Kidney (tissue), 14 donors: Measurements from ENCODE around the gene SLC7A14. TPM values are rescaled to one million over a fixed set of nuclear protein-coding genes. Genes with fewer than 3 reads are reported as not detected.

ENCODE experiments used
- DNase-seq, 5 donors: peaks; one replicate each; pipeline ENCODE4 v3.0.0-alpha.2; 2013 to 2020
- FAIRE-seq: peaks from 2 replicates; lab custom pipeline; 2012; peaks lifted over from hg19 to GRCh38; lab: Jason Lieb, UNC
- H3K27ac ChIP-seq, 2 donors: one replicate each; pipeline ENCODE4 v1.7.0; 2013; ENCODE audit warnings: low read depth in 2 of 2, low read length in 2 of 2, inconsistent platforms in 1 of 2
- H3K27me3 ChIP-seq: one replicate; pipeline ENCODE4 v1.7.1; 2013; ENCODE audit warnings: low read length, inconsistent platforms; ENCODE audit not compliant: control insufficient read depth, insufficient read depth
- H3K36me3 ChIP-seq, 3 donors: one replicate each; pipeline versions ENCODE4 v1.7.0 to v1.7.1; 2013; ENCODE audit warnings: low read length in 3 of 3, control low read depth in 1 of 3, inconsistent platforms in 1 of 3; ENCODE audit not compliant: insufficient read depth in 3 of 3, control insufficient read depth in 2 of 3
- H3K4me1 ChIP-seq, 3 donors: one replicate each; pipeline versions ENCODE4 v1.7.0 to v1.7.1; 2013; ENCODE audit warnings: low read length in 3 of 3, inconsistent platforms in 1 of 3, low read depth in 1 of 3; ENCODE audit not compliant: control insufficient read depth in 2 of 3, insufficient read depth in 2 of 3
- H3K4me3 ChIP-seq, 3 donors: one replicate each; pipeline versions ENCODE4 v1.7.0 to v1.8.1; 2013; ENCODE audit warnings: low read length in 3 of 3, control low read depth in 1 of 3, inconsistent platforms in 1 of 3
- H3K9ac ChIP-seq, 3 donors: one replicate each; pipeline versions ENCODE4 v1.7.0 to v1.7.1; 2013; ENCODE audit warnings: low read length in 3 of 3, control low read depth in 1 of 3, inconsistent platforms in 1 of 3
- H3K9me3 ChIP-seq, 3 donors: one replicate each; pipeline versions ENCODE4 v1.7.0 to v1.7.1; 2013; ENCODE audit warnings: low read length in 3 of 3, control low read depth in 1 of 3, inconsistent platforms in 1 of 3; ENCODE audit not compliant: control insufficient read depth in 2 of 3, insufficient read depth in 1 of 3
- CTCF ChIP-seq: IDR thresholded peaks from 3 replicates; pipeline ENCODE4 v1.5.1; 2012; ENCODE audit warnings: mild to moderate bottlenecking, moderate library complexity, borderline replicate concordance; ENCODE audit not compliant: insufficient read depth; ENCODE audit errors: extremely low read depth
- intact Hi-C: fragments of 100-400 bp; cut with DNase I; formaldehyde crosslinking; loops from one replicate; pipeline ENCODE4 v1.11.1; 2022
- polyA plus RNA-seq: library from polyadenylated mRNA; stranded (reverse); fragments of 350-450 nt; fragmentation: Illumina TruSeq; extraction: RNeasy Lipid Tissue Mini Kit (QIAGEN cat#74804); gene quantifications from one replicate; pipeline ENCODE4 v1.2.3, GENCODE V29; 2014; ENCODE audit warnings: low read depth, low replicate concordance; ENCODE audit not compliant: insufficient read depth
- total RNA-seq: library from RNA; stranded (reverse); fragmentation: NEBNext Ultra II Directional; extraction: Animal tissue kit (Norgen Biotek cat#: 25700); gene quantifications from one replicate; pipeline ENCODE4 v1.2.1, GENCODE V29; 2021
- donor health status: control.
- donor health status: control.
- donor health status: control.
- donor health status: control.
- donor health status: control.
- donor health status: DM: yes; HTN: yes; CAD: no.
- donor health status: Normal renal cell carcinoma (clear cell type).

The SLC7A14 gene
- total and polyA plus RNA-seq, 2 donors from 2014 or later, result 0.04 TPM; not detected in 1

DNA sequence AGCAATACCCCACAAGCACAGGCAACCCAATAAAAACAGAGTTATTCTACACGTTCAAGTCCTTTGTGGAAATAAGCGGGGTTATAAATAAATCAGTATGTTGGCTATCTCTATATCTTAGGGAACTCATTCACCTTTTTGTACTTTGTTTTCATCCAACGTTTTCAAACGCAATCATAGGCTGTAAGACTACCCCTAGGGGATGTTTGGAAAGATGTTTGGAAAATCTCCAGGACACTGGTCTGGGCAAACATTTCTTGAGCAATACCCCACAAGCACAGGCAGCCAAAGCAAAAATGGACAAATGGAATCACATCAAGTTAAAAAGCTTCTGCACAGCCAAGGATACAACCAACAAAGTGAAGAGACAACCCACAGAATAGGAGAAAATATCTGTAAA lies 97.1 kb downstream of the SLC7A14 start:
- no peak overlapping the region for H3K4me3 ChIP-seq
- no peaks in the 10 kb centered on the region for H3K36me3 ChIP-seq
- no peak overlapping the region for H3K9ac ChIP-seq
- H3K4me1 ChIP-seq, result no peaks in the 10 kb centered on the region
- DNase-seq, result no peak
- no peak for FAIRE-seq
- H3K27ac ChIP-seq, result no peak overlapping the region
- no peak for TF ChIP-seq CTCF
- H3K9me3 ChIP-seq, result no peaks in the 10 kb centered on the region
- intact Hi-C loops, result no loop called here
- no peaks in the 10 kb centered on the region for H3K27me3 ChIP-seq

GRCh38 chr3:170487031-170487430 lies 98.8 kb downstream of the SLC7A14 start:
- intact Hi-C loops, result no loop called here
- FAIRE-seq, result no peak
- Histone ChIP-seq H3K9me3 (no peaks in the 10 kb centered on the region), H3K27ac (no peak overlapping the region), H3K36me3 (no peaks in the 10 kb centered on the region), H3K9ac (no peak overlapping the region), H3K4me1 (no peaks in the 10 kb centered on the region), H3K27me3 (no peaks in the 10 kb centered on the region), H3K4me3 (no peak overlapping the region)
- DNase-seq, result no peak
- TF ChIP-seq CTCF, result no peak

DNA sequence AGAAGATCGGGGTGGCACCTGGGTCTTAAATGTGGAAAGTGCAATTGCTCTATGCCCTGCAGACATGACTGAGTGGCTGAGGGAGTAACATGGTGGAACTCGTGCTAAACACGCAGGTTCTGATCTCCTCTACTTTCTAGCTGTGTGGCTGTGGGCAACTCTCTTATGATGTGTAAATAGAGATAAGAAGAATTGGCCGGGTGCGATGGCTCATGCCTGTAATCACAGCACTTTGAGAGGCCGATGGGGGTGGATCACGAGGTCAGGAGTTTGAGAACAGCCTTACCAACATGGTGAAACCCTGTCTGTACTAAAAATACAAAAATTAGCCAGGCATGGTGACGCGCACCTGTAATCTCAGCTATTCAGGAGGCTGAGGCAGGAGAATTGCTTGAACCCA lies 99.5 kb downstream of the SLC7A14 start:
- H3K27ac ChIP-seq, result no peak overlapping the region
- no peaks in the 10 kb centered on the region for H3K27me3 ChIP-seq
- TF ChIP-seq CTCF, result no peak
- DNase-seq (no peak), FAIRE-seq (no peak)
- intact Hi-C loops, result no loop called here
- no peaks in the 10 kb centered on the region for H3K36me3 ChIP-seq
- no peak overlapping the region for H3K4me3 ChIP-seq
- H3K4me1 ChIP-seq, result no peaks in the 10 kb centered on the region
- no peak overlapping the region for H3K9ac ChIP-seq
- H3K9me3 ChIP-seq, result no peaks in the 10 kb centered on the region

DNA sequence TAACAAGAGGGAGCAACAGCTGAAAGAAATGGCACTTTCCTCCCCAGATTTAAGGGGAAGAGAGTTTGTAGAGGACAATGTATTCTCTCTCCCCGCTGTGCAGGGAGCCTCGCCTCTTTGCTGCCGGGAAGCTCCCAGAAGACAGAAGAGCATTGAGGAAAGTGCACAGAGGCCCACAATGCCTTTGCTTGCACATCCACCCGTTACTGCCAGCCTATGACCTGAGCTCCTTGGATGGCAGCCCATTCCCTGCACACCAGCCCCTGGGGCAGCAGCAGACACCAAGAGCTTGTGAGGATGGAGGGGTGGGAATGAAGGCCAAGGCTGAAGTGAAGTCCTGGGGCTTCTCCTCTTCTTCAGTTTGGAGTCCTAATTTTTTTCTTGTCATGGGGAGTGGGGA lies 100.2 kb downstream of the SLC7A14 start:
- no peak for TF ChIP-seq CTCF
- Histone ChIP-seq H3K36me3 (no peaks in the 10 kb centered on the region), H3K4me3 (no peak overlapping the region), H3K27ac (no peak overlapping the region), H3K4me1 (no peaks in the 10 kb centered on the region), H3K27me3 (no peaks in the 10 kb centered on the region), H3K9ac (no peak overlapping the region), H3K9me3 (no peaks in the 10 kb centered on the region)
- DNase-seq, result no peak
- intact Hi-C loops, result no loop called here
- FAIRE-seq, result no peak
